Testis (tissue), 2 donors: ENCODE measurements around the gene HACD1.

Experiments used
- CTCF ChIP-seq, 3 experiments: fragments of 450-650 bp in 2 of 3; fragments of 200-600 bp in 1 of 3; sonication (generic) in 1 of 3; IDR thresholded peaks; one replicate each; pipeline ENCODE4 v1.5.1; 2016 to 2019; ENCODE audit warnings: antibody characterized with exemption in 3 of 3, mild to moderate bottlenecking in 2 of 3, moderate library complexity in 1 of 3
- POLR2A ChIP-seq: fragments of 450-650 bp; IDR thresholded peaks from one replicate; pipeline ENCODE4 v1.6.1; 2017; ENCODE audit warnings: antibody characterized with exemption, mild to moderate bottlenecking, moderate library complexity

GRCh38 chr10:17576768-17577167 is 40.4 kb downstream of the HACD1 start:
- no peak for TF ChIP-seq POLR2A
- TF ChIP-seq CTCF (IDR thresholded peaks at IDR 0.05): no peak
